Measurements from ENCODE around the gene AADACL4.

AADACL4 gene

GRCh38 chr1:12614402-12615158 lies 29.3 kb upstream of the AADACL4 start:
- DNase-seq = no peak

DNA sequence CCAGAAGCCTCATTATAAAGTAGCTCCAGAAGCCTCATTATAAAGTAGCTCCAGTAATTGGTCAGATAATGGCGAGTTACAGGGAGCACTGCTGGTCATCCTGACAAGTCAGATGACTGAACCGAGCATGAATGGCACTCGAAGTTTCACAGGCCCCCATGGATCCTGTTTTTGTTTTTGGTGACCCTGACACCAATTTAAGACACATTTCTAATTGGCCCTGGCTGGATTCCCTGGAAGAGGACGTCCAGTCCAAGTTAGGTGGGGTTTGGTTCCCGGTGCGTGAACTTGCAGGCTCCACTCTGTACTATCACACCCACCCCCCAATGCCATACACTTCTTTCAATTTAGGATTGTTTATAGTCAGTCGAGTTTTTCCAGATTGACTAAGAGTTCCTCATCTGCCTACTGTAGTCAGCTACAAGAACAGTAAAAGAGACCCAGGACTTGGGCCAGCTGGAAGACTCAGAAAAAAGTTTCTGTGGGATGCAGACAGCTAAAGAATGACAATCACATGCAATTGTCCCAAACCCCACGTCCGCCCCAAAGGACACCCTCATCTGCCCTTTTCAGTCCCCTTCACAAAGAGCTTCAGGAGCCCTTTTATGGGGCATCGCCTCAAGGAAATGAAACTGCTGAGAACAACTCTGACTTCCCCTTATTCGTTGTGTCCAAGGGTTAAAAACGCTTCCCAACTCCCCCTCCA lies 28.6 kb upstream of the AADACL4 start:
- DNase-seq = no peak

GRCh38 chr1:12615865-12616708 lies 27.8 kb upstream of the AADACL4 start:
- DNase-seq = peak in 2 of 6 experiments; percentile 9 to 18

DNA sequence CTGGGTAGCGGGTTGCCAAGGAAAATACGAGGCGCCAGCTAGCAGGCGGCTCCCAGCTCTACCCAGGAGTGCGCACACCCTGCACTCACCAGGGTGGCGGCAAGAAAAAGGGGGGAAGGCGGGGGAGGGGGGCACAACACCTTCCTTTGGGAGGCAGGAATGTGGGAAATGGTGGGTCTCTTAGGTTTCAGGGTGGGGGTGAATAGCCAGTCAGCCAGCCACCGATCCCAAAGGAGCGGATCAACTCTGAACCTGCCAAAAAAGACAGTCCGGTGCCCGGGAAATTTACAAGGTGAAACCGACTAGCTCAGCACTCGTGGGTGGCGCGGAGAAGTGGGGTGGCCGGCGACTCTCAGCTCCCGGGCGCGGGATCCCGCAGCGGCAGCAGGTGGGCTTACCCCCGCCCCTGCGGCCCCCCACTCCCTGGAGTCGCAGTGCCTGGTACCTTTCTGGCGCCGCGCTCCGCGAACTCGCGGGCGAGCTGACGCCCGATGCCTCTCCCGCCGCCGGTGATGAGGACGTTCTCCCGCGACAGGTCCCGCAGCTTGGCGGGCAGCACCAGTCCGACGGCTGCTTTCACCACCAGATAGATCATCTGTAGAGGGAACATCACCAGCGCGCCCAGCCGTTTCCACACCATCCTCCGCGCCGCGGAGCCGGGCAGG lies 27.0 kb upstream of the AADACL4 start:
- peak in 5 of 6 experiments; percentile 8 to 49 (median 38) for DNase-seq

- DNase-seq = peak in 5 of 6 experiments; percentile 64 to 79 (median 69)
Measured at GRCh38 chr1:12617511-12617900, 26.4 kb upstream of the AADACL4 start.

GRCh38 chr1:12617901-12618660 lies 25.8 kb upstream of the AADACL4 start, which contains the start of gene DHRS3:
Gene DHRS3, minus strand, starts transcription at chr1:12618210. Its CDS starts 862 bp downstream, at chr1:12617348.
- DNase-seq = peak; percentile 63 to 89 (median 79)

GRCh38 chr1:12618661-12618964 lies 25.3 kb upstream of the AADACL4 start:
- no peak for DNase-seq

DNA sequence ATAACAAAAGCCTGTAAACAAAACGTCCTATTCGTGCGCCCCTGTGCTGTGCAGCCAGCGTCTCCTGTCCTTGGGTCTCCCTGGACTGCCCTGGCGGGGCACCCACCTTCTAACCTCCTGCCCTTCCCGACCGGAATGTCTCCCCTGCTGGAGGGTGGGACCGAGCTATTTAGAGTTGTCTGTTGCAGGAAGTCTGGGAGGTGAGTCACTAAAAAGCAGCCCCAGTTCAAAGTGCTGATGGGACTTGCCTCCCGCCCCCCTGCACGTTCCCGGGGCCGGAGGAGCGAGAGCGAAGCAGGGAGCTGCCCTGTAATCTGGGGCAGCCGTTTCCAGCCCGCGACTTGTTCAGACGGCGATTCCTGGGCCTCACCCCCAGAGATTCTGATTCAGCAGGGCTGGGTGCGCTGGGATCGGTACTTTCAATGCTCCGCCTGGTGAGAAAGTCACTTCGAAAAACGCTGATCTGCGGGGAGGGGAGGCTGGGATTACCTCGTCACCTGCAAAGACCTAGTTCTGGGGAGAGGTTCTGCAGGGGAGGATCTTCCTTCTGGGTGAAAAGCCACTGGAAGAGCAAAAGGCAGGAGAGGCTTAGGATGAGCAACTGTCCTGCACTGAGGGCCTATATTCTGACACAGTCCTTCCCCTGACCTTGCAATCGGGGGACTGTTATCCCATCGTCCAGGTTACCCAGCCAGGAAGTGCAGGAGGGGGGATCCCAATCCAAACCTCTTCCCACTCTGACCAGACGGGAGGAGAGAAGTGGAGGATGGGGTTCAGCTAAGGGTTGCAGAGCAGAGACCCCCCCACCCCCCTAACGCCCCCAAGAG lies 24.7 kb upstream of the AADACL4 start:
- DNase-seq = peak; percentile 24 to 73 (median 60)

GRCh38 chr1:12619792-12620487 lies 23.9 kb upstream of the AADACL4 start:
- DNase-seq = peak; percentile 58 to 84 (median 66)

DNA sequence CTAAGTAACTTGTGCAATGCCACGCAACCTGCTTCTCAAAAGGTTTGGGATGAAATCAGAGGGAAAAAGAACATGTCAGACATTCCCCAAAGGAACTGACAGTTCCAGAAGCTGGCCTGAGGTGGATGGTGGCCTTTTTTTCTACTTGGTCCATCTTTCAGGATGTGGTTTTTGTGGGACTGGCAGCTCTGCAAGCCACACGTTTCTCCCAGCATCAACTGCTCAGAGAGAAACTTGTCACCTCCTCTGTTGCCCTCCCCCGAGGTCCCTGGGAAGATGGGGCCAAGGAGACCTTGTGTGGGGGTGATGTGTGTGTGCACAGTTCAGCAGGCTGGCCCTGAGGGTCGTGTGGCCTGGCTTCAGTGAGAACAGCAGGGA lies 23.4 kb upstream of the AADACL4 start:
- peak in 1 of 6 experiments; percentile 56 for DNase-seq

DNA sequence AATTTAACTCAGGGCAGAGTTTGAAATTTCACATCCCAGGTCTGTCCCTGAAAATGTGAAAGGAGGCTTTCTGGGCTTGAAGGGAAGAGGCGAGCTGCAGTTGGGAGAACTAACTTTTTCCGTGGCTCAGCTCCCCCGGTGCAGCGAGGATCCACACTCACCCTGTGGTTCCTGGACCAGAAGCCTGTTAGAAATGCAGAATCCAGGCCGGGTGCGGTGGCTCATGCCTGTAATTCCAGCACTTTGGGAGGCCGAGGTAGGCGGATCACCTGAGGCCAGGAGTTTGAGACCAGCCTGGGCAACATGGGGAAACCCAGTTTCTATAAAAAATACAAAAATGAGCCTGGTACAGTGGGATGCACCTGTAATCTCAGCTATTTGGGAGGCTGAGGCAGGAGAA lies 23.0 kb upstream of the AADACL4 start:
- no peak for DNase-seq

GRCh38 chr1:12621346-12622335 lies 22.2 kb upstream of the AADACL4 start:
- DNase-seq = no peak

- DNase-seq = no peak
Measured at GRCh38 chr1:12622506-12622905, 21.4 kb upstream of the AADACL4 start.

DNA sequence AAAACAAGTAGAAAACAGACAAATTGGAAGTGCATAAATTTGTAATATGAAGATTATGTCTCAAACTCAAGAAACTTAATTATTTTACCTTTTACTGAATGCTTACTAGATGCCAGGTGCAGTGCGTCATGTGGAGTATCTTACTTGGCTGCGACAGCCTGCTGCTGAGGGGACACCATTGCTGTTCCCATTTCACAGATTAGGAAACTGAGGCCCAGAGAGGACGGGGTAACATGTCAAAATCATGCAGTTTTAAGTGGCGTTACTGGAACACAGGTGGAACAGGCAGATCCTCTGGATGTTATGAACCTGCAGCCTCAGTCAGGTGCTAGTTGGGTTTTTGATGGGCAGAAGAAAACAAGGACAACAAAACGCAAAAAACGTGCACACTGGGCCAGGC lies 18.6 kb upstream of the AADACL4 start:
- DNase-seq = no peak

- DNase-seq = peak in 1 of 6 experiments; percentile 8
Measured at GRCh38 chr1:12626888-12627287, 17.0 kb upstream of the AADACL4 start.

GRCh38 chr1:12627296-12627695 lies 16.6 kb upstream of the AADACL4 start:
- DNase-seq = no peak

GRCh38 chr1:12629511-12629956 lies 14.4 kb upstream of the AADACL4 start:
- DNase-seq = no peak

DNA sequence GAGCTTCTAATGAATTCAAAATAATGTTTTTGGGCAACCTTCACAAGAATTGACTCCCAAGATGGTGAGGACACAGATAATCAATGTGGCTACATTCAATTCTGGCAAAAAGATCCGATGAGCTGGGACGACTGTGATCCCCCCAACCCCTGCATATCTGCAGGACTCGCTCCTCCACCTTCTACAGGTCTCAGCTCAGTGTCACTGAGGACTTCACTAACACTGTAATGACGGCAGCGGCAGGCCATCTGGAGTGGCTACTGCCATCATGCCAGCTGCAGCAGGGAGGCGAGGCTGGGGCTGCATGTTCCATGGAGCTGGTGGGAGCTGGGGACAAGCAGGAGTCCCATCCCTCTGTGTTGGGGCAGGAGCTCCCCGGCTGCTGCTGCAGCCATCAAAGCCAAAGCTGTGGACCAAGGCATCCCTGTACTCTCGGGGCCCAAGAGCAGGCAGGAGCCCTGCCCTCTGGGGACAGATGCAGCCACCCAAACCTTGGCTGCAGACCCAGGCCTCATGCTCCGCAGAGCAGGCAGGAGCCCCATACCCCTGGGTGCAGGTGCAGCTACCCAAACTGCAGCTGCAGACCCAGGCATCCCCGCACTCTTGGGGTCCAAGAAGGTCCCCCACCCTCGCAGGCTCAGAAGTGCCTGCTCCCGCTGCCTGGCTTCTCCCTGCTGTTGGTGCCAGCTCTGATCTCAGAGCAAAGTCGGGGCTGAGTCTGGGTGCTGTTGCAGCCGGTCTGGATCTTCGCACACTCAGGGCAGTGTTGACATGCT lies 13.7 kb upstream of the AADACL4 start:
- DNase-seq = no peak

All from stimulated activated naive CD4-positive, alpha-beta T cell (primary cell).